CD4-positive, alpha-beta T cell treated with Interleukin-15 for 4 hours (primary cell): ENCODE measurements around the gene TMEM51.

Experiments used
- DNase-seq: peaks from one replicate; pipeline ENCODE4 v3.0.0-alpha.2; 2020; ENCODE audit warnings: low spot score

Gene TMEM51

DNA sequence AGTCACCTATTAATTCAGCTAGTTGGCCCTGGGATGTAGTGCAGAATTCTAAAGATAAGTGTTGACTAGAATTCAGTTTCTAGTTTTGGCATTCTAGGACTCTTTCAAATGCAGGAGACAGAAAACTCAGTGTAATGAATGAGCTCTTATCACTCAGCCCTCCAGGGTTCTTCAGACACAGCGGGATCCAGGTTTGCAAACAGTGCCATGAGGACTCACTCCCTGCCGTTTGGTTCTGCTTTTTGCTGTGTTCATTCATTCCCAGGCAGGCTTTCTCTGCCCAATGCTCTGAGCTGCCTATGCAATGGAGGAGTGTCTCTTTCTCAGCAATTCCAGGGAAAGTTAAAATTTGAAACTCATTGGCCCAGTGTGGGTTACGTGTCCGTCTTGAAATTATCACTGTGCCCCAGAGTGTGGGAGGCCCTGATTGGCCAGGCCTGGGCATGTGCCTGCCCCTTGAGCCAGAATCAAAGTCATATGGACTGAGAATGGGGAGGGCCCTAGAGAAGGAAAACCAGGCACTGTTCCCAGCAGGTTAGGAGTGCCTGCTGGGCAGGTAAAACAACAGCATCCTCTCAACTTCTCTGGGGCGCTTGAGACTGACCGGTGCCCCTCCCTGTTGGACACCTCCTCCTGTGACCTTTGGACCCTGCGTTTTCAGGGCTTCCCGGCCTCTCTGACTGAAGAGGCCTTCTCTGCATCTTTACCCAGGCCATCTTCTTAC lies 43.4 kb downstream of the TMEM51 start:
- DNase-seq = no peak

DNA sequence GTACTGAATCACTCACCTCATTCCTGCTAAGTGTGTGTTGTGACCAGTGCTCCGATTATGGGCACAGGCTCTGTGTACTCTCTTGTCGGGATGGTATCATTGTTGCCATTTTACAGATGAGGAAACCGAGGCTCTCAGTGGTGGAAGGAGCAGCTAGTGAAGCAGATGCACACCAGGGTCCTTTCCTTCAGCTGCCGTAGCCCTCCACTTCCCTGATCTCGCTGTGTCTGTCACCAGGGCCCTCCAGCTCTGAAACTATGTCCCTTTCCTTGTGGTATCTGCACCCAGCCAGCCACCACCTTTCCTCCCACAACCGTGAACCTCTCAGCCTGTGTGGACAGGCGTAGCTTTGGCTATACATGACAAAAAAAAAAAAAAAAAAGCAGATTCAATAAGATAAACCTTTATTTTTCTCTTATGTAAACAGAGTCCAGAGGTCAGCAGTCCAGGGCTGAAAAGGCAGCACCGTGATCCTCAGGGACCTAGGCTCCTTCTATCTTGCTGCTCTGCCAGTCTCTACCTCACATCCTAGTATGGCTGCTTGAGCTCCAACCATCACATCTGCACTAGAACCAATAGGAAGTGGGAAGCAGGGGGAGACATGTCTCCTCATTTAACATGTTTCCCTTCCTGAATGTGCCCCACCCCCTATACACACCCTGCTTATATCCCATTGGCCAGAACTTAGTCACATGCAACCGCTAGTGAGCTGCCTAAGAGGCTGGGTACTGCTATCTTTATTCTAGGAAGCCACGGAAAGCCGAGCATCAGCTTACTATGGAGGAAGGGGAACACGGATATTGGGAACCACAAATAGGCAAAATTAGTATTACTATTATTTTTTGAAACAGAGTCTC lies 44.3 kb downstream of the TMEM51 start:
- no peak for DNase-seq

DNA sequence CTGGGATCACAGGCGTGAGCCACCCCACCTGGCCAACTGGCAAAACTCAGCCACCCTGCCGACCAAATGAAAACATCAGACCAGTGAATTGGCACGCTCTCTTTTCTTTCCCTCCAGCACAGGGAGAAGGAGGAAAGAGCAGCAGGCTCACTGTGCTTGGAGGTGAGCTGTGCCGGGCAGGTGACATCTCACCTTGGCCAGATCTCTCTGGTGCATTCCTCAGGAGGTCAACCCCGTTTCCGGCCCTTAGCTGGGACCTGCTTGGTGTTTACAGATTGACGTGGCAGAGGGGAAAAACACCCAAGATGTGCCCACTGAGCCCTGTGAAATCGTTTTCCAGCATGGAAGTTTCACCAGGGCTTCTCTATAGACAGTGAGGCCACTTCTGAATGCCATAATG lies 45.1 kb downstream of the TMEM51 start:
- no peak for DNase-seq

DNA sequence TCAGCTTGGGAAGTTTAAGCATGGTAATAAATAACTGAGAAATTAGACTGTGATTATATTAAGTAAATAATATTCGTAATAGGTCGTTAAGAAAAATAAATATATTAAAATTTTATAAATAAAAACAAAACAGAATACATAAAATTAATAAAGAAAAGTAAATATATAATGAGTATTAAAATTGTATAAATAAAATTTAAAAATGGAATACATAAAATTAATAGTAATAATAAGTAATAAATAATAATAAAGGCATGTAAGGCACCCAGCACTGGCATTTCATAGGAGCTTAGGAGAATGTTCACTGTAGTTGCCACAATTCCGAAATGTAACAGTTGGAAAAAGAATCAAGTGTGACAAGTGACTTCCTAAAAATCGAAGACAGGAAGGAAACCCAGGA lies 47.7 kb downstream of the TMEM51 start:
- DNase-seq = no peak

DNA sequence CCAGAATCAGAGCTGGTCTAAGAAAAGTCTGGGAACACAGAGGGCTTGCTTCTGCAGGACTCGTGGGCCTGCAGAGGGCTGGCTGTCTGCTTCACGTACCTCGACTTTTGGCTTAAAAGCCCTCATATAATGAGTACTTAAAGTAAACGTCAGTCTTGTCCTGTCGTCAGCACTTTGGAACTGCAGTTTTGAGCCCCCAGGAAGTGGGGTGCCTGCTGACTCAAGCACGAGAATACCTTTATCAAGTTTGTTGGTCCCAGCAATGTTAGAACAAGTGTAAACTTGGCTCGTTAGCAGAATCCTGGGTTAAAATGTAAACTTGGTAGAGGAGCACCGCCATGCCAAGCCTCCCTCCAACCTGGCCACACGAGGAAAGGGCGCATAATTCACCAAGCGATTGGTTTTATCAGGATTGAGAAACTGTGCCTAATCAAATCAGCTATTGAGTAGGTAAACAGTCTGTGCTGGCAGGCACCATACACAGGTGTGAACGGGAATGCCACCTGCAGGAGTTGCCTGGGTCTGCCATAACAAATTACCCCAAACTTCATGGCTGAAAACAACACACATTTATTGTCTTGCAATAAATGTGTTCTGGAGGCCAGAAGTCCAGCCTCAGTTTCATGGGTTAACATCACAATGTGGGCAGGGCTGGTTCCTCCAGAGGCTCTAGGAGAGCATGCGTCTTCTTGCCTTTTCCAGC lies 48.5 kb downstream of the TMEM51 start:
- no peak for DNase-seq

DNA sequence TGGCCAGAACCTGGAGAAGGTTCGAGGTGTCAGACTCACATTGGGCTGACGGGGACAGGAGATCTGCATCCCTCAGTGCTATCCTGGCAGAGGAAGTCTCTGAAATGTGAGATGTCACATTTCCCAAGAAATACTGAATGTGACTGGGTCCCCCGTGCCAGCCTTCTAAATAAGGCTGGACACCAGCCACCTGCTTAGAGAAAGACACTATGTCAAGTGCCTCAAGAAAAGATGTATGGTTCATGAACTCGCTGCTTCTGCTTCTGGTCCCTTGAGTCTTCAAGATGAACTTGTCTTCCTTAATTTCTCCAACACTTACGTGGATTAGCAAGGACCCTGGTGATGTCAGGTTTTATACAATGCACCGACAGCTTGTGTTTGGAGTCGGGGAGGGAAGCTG lies 51.4 kb downstream of the TMEM51 start:
- DNase-seq = no peak

DNA sequence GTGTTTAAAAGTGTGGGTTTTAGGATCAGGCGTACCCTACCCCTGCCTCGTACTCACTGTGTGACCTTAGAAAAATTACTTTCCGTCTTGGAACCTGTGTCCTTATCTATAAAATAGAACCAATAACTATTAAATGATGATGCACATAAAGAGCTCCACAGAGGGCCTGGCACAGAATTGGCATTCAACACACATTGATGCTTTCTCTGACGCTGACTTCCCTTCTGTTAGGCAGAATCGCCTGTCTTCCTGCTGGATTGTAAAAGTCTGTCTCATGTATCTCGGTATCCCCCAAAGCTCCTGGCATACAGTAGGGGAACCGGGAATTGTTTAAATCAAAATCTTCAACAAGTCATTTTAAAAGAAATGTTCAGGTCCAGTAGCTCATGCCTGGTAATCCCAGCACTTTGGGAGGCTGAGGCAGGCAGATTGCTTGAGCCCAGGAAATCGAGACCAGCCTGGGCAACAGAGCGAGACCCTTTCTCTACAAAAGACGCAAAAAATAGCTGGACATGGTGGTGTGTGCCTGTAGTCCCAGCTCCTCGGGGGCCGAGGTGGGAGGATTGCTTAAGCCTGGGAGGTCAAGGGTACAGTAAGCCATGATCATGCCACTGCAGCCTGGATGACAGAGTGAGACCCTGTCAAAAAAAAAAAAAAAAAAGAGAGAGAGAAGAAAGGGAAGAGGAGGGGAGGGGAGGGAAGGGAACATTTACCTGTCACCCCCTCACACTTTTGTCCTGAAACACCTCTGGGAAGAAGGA lies 52.2 kb downstream of the TMEM51 start:
- no peak for DNase-seq

DNA sequence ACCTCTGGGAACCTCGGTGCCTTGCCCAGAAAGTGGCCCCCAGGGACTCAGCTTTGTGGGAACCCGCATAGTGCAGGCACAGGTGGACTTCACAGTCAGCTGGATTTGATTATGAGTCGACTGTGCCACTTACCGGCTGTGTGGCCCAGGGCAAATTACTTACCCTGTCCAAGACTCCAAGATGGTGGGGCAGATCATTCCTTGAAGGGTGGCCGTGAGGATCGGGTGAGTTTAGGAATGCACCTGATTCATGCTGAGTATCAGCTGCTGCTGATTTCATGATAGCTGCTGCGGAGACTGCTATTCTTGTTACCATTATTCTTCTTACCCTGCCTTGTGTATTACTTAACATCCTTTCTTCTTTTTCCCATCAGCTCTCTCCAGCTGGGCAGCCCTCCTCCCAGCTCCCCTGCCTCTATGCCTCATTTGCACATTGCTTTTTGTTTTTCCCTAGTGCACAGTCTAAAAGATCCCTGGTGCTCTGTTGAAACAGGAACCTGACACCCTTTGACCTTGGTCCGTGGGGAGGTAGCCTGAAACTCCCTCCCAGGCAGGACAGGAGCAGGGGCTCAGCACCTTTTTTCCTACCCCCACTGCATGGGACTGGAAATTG lies 53.0 kb downstream of the TMEM51 start:
- DNase-seq = no peak

DNA sequence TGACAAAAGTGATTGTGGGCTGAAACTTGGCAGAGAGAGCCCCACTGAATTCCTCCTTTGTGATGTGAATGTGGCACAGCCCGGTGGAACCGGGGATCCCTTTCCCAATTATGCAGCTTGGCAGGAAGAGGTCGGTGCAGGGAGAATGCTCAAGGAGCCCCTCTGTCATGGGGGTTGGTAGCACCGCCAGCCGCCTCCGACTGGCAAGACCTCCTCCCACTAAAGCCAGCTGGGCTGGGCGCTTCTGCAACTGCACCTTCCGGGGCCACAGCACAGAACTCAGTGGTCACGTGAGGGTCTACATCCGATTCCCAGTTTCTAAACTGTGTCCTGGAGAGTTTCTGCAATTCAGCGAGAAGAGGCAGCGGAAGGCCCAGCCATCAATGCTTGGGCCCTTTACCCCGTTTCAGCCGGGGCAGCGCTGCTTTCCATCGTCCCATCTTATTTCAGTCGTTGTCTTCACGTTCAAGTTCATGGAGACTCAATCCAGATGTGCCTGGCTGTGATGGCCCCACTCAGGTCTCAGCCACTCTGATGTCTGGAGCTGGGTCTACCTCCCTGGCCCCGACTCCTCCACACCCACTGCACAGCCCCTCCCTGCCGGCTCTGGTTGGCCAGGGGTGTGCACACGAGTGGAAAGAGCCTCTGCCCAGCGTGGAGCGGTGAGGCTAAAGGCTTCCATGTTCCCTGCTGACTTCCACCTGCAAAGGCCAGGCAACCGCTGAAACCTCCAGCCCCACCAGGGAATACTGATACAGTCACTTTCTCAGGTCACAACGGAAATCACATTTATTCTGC lies 53.7 kb downstream of the TMEM51 start:
- DNase-seq = no peak

DNA sequence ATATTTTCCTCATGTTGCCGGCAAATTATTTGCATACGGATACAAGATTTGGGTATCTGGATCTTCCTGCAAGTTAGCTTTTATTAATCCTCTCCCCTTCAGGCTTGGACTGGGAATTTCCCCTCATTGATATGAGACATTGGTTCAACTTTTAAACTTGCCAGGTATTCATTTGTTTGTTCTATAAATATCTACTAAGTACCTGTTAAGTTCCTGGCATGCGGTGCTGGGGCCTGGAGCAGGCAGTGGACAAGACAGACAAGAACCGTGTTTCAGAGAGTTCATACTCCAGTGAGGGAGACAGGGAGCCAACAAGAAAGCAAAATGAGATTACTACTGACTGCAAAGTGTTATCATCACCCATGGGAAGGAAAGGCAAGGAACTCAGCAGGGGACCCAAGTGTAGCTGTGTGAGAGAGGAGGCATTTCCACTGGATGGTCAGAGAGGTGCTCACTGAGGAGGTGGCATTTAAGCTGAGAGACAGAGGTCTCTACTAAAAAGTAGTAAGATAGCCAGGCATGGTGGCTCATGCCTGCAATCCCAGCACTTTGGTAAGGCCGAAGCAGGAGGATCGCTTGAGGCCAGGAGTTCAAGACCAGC lies 54.4 kb downstream of the TMEM51 start:
- no peak for DNase-seq

DNA sequence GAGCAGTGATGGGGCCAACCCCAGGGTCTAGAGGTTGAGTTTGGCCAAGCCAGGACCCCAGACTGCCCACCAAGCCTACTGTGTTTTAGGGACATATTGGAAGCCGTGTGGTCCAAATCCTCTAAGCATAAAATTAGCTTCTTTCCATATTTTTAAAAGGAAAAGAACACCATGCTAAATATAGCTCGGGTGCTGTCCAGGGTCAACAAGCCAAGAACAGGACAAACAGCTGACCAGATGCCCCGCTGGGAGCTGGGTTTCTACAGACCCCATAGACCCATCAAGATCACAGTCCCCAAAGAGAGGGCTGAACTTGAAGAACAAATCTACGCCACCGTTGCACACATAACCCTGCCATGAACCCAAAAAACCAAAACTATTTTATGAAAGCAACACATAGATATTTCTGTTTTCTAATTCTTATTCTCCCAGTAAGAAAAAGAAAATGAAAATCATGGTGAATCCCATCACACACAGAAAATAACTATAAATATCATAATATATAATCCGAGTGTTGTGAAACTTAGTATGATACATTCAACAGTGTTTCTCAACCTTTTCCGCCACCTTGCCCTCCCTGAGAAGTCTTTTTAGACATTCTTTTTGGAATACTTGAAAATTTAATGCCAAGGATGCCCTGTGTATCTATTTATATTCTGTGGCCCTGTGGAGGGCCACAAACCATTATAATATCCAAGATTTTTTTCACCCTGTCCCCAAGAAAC lies 57.3 kb downstream of the TMEM51 start:
- no peak for DNase-seq

DNA sequence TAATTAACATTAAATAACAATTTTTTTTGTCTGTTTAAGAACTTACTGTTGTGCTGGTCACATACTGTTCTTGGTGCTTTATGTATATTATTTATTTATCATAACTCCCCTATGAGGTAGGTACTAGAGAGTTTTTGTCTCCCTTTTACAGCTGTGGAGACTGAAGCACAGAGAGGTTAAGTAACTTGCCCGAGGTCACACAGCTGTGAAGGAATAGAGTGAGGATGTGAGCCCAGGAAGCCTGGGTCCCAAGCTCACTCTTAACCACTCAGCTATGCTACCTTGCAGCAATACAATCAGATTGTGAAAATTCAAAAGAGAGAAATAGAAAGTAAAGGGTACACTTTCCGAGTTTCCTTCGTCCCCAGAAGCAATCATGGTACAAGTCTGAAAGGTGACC lies 57.9 kb downstream of the TMEM51 start:
- DNase-seq = no peak

DNA sequence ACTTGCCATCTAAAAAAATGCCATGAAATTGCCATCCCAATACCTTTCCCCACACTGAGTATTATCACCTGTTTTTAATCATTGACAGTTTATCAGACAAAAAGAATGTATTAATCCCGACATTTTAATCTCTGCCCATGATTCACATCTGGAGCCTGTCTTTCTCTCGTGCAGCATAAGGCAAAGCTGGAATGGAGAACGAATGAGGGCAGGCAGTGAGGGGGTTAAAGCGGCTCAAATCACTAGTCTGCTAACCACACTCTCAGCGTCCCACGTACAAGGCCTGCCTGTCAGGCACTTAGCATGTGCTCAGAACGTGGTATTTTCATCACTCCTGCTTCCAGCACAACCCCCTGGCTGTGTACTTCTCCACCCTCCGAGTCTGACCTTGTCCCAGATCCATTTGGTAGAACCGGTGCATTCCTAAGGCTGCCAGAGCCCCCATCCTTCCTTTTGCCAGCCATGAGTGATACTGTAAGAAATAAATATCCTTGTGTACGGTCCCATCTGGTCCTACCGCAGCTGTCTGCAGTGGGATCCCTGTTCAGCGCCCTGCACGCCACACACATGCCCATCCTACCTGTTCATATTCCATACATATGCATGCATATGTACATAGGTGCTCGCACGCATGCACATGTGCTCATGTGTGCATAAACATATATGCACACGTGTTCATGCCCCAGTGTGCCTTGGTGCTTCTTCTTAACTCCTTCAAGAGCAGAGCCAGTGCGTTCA lies 58.8 kb downstream of the TMEM51 start:
- DNase-seq = no peak

DNA sequence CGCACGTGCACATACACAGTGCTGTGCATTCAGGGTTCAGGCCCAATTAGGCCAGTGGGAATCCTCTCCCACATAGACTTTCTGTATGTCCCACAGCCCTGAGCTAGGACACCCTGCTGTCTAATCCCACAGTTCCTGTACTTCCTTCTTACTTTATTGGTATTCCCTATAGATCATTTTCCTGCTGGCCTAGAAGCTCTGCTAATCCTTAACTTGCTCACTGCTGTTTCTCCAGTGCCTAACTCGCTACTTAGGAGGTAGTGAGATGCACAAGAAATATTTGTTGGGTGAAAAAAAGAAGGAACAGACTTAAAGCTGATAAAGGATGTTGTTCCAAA lies 59.4 kb downstream of the TMEM51 start:
- no peak for DNase-seq

DNA sequence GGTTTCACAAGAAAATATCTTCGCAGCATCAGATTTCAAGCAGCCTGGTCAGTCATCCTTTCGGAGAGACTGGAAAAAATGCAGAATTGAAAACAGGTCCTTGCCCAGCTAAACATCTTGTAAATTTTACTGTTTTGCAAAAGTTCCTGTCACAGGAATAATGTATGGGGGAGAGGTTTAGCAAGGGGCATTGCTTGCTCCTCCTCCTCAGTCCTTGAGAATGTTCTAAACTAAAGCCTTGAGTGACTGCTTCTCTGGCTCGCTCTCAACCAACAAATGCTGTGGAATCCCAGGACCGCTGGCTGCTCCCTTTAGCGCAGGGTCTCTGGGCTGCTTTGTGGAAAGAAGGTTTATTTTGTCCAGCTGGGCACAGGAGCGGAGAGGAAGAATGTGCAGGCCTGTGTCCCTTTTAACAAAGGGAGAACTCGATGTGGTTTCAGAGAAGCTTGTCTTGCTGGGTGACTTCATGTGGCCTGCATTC lies 59.8 kb downstream of the TMEM51 start:
- DNase-seq = no peak

DNA sequence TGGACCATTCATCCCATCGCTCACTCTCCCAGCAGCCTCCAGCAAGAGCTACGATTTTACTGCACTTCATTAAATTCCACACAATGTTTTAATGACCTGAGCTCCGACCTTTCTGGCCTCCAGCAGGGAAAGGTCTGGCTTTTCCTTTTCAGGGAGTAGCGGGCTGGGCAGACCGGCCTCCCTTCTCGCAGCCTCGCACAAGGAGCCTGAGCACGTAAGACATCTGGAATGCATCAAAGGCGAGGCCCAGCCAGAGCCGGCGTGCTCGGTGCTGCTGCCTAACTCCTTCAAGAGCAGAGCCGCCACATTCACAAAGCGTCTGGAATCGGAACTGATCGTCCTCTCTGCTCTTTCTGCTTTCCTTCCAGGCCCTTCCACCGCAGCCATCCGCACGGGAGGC lies 61.0 kb downstream of the TMEM51 start:
- no peak for DNase-seq

DNA sequence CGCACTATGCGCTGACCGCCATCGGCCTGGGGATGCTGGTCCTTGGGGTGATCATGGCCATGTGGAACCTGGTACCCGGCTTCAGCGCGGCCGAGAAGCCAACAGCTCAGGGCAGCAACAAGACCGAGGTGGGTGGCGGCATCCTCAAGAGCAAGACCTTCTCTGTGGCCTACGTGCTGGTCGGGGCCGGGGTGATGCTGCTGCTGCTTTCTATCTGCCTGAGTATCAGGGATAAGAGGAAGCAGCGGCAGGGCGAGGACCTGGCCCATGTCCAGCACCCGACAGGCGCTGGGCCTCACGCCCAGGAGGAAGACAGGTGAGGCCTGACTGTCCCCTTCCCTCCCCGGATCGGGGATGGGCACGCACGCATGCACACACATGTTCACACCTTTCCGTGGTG lies 61.6 kb downstream of the TMEM51 start:
- DNase-seq = no peak

DNA sequence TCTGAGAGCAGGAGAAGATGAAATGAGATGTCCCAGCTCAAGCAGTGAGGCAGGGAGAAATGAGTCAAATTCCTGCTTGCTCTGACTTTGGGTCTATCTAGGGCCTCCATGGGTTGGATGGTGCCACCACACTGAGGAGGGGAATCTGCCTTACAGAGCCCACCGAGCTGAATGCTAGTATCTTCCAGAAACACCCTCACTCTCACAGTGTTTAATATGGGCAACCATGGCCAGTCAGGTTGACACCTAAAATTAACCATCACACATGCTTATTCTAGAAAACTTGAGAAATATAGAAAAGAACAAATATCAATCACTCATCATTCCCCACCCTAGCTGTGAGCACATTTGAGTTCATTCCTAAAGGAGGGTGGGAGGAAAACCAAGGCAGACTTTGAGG lies 64.1 kb downstream of the TMEM51 start:
- no peak for DNase-seq
